Esophagus squamous epithelium (tissue), 4 donors: ENCODE measurements around the gene HLCS.

Experiments
- POLR2A ChIP-seq, 4 donors: fragments of 450-650 bp; IDR thresholded peaks; one replicate each; pipeline ENCODE4 v1.6.1; 2017; ENCODE audit warnings: antibody characterized with exemption in 4 of 4, mild to moderate bottlenecking in 4 of 4, moderate library complexity in 3 of 4
- TF ChIP-seq, protein P1 (sequence below), 6 experiments: fragments of 450-650 bp in 4 of 6; fragments of 200-600 bp in 2 of 6; sonication (generic) in 2 of 6; IDR thresholded peaks; one replicate each; pipeline ENCODE4 v1.5.1; 2016 to 2019; ENCODE audit warnings: antibody characterized with exemption in 6 of 6, mild to moderate bottlenecking in 4 of 6, moderate library complexity in 4 of 6

DNA sequence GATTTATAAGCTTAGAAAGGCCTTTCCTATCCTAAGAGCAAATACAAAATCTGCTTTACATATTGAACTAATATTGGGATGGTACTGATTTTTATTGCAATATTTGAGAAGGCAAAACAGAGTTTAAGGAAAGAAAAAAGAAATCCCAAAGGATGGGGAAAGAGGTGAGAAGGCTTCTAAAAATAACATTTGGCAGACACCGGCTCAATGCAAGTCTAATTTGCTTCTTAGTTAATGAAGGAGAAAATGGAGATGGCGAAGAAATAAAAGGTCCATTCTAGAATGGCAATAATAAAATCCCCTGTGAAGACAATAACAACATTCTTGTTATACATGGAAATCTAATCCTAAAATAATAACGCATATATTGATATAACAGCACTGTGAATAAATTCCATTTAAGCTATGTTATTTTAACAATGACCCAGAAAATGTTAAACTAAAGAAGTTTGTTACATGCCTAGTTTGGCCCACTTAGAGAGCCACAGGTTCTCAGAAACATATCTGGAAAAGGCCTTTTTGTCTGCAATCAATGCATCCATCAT, 117.7 kb downstream of the HLCS start:
- TF ChIP-seq, protein P1, sequence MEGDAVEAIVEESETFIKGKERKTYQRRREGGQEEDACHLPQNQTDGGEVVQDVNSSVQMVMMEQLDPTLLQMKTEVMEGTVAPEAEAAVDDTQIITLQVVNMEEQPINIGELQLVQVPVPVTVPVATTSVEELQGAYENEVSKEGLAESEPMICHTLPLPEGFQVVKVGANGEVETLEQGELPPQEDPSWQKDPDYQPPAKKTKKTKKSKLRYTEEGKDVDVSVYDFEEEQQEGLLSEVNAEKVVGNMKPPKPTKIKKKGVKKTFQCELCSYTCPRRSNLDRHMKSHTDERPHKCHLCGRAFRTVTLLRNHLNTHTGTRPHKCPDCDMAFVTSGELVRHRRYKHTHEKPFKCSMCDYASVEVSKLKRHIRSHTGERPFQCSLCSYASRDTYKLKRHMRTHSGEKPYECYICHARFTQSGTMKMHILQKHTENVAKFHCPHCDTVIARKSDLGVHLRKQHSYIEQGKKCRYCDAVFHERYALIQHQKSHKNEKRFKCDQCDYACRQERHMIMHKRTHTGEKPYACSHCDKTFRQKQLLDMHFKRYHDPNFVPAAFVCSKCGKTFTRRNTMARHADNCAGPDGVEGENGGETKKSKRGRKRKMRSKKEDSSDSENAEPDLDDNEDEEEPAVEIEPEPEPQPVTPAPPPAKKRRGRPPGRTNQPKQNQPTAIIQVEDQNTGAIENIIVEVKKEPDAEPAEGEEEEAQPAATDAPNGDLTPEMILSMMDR (IDR thresholded peaks at IDR 0.05): no peak
- TF ChIP-seq POLR2A (IDR thresholded peaks at IDR 0.05): no peak
